DMS153 (cell line): ENCODE results near the gene CENPE.
A peak's percentile ranks its signal among the peaks of the same experiment; 100 is the strongest.
"Not testable (repeated sequence)": the region's sequence is repeated elsewhere in the genome, so short reads cannot be mapped to it uniquely, and the experiment has no call there.

Source experiments
- DNase-seq: peaks from one replicate; lab custom pipeline; 2025; lab: John Stamatoyannopoulos, UW

Gene CENPE, protein sequence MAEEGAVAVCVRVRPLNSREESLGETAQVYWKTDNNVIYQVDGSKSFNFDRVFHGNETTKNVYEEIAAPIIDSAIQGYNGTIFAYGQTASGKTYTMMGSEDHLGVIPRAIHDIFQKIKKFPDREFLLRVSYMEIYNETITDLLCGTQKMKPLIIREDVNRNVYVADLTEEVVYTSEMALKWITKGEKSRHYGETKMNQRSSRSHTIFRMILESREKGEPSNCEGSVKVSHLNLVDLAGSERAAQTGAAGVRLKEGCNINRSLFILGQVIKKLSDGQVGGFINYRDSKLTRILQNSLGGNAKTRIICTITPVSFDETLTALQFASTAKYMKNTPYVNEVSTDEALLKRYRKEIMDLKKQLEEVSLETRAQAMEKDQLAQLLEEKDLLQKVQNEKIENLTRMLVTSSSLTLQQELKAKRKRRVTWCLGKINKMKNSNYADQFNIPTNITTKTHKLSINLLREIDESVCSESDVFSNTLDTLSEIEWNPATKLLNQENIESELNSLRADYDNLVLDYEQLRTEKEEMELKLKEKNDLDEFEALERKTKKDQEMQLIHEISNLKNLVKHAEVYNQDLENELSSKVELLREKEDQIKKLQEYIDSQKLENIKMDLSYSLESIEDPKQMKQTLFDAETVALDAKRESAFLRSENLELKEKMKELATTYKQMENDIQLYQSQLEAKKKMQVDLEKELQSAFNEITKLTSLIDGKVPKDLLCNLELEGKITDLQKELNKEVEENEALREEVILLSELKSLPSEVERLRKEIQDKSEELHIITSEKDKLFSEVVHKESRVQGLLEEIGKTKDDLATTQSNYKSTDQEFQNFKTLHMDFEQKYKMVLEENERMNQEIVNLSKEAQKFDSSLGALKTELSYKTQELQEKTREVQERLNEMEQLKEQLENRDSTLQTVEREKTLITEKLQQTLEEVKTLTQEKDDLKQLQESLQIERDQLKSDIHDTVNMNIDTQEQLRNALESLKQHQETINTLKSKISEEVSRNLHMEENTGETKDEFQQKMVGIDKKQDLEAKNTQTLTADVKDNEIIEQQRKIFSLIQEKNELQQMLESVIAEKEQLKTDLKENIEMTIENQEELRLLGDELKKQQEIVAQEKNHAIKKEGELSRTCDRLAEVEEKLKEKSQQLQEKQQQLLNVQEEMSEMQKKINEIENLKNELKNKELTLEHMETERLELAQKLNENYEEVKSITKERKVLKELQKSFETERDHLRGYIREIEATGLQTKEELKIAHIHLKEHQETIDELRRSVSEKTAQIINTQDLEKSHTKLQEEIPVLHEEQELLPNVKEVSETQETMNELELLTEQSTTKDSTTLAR (N-terminal part only)

DNA sequence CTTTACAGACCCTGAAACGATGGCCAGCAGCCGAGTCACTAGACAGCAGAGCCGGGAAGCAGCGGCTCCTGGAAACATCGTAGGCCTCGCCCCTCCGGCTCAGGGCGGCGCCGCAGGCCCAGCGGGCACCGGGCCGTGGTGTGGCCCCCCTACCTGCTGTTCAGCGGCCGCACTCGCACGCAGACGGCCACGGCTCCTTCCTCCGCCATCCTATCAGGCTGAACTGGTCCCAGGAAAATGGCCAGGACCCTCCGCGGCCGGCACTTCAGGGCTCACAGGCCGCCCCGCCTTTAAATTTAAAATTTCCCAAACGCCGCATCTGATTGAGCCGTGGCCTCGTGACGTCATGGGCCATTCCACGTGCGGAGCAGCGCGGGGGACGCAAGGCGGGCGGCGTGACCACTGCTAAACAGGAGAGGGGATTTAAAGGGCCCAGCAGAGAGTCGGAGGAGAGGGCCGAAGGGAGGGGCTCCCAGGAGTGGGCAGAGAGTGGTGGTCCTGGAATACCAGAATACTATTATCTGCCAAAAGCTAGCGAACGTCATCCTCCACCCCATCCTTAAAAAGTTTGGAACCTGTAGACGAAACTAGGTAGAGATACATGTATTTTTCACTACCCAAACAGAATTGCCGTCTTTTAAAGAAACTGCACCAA, at the start of gene CENPE:
TSS of gene CENPE (minus strand) at position 233 of the 655 bp plus-strand sequence. CDS start at position 209, 24 bp downstream.
- DNase-seq = peak; percentile 52

DNA sequence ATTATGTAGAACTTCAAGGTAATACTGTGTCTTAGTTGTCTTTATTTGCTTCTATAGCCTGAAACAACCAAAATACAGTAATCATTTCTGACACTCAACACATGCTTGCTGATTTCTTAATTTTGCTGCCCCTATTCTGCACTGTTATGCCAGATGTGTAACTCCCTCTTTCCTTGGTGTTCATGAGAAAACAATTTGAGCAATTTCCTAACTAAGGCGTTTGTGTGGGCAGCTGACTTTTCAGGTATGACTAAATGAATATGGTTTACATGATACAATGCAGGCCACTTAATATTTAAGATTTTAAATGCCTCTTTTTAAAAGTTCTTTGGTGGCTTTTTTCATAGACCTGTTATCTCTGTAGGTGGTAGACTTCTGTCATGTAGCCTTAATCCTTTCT, 46.1 kb upstream of the CENPE start:
- DNase-seq = no peak

DNA sequence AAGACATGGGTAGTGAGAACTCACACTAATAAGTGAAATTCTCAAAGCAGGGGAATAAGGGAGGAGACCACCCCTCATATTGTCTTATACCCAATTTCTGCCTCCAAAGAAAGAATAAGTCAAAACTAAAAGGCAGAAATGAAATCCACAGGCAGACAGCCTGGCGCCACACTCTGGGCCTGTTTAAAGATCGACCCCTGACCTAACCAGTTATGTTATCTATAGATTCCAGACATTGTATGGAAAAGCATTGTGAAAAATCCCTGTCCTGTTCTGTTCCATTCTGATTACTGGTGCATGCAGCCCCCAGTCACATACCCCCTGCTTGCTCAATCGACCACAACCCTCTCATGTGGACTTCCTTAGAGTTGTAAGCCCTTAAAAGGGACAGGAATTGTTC, 32.8 kb upstream of the CENPE start:
- DNase-seq = not testable (repeated sequence)

DNA sequence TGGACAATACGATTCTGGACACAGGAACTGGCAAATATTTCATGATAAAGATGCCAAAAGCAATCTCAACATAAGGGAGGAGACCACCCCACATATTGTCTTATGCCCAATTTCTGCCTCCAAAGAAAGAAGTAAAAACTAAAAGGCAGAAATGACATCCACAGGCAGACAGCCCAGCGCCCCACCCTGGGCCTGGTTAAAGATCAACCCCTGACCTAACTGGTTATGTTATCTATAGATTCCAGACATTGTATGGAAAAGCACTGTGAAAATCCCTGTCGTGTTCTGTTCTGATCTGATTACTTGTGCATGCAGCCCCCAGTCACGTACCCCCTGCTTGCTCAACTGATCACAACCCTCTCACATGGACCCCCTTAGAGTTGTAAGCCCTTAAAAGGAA, 25.4 kb upstream of the CENPE start:
- not testable (repeated sequence) for DNase-seq

DNA sequence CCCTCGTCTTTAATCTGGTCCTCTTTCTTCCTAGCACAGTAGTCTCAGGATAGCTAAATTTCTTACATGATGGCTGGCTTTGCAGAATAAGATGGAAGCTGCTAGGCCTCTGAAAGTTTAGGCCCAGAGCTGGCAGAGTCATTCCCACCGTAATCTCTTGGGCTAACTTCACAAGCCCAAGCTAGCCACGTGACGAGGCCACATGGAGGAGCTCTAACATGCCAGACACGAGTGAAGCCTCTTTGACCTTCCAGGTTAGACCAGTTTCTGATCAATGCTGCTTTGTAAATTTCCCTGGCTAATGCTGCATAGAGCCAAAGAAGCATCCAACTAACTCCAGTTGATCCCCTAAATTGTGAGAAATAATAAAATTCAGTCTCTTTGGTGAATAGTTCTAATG, 9.5 kb upstream of the CENPE start:
- peak; percentile 5 for DNase-seq

DNA sequence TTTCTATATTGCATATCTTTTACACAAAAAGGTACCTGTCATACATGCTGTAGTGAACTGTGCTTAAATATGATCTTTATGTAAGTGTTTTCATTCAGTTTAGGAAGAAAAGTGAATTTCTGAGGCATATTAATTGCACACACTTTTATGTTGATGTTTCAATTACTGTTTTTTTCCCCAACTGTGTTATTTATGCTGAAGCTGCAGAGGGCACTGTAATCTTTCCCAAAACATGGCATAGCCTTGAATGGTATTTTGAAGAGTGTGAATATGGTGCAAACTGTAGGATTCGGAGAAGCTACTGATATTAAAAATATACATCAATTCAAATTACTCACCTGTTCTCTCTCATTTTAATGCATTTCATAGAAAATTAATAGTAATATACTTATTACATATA, 6.0 kb upstream of the CENPE start:
- peak; percentile 15 for DNase-seq

DNA sequence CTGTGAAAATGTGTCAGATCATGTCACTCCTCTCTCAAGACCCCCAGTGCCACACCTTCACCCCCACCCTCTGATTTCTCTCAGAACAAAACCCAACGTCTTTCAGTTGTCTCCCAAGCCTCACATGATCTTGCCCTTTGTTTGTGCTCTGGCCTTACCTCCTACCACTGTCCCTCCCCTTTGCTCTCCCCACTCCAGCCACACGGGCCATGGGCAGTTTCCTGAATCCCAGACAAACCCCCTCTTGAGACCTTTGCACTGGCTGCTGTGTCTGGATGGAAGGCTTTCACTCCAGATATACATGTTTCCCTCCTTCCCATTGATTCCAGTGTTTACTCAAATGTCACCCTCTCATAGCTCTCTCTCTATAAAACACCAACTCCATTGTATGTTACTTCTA, 3.6 kb upstream of the CENPE start:
- DNase-seq = no peak

DNA sequence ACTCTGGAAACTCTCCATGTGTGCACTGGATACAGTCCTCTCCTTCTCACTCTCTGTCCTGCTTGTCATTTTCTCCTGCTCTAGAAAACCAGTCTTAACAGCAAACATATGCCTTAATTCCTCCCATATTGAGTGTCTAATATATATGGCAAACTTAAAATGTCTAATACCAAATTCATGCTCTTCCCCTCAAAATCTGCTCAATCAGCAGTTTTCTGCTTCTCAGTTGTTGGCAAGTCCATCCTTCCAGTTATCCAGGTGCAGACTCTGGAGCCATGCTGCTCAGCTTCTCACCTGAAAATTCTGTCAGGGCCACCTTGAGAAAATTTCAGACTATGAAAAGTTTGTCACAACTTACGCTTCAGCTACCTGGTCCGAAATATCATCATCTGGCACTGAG, 3.1 kb upstream of the CENPE start:
- DNase-seq = no peak

DNA sequence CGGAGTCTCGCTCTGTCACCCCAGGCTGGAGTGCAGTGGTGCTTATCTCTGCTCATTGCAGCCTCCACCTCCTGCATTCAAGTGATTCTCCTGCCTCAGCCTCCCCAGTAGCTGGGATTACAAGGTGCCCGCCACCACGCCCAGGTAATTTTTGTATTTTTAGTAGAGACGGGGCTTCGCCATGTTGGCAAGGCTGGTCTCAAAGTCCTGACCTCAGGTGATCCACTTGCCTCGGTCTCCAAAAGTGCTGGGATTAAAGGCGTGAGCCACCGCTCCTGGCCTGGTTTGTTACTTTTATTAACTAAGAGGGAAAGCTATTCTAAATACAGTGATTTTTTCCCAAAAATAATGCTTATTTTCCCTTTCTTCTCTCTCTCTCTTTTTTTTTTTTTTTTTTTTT, 866 bp upstream of the CENPE start:
- no peak for DNase-seq

DNA sequence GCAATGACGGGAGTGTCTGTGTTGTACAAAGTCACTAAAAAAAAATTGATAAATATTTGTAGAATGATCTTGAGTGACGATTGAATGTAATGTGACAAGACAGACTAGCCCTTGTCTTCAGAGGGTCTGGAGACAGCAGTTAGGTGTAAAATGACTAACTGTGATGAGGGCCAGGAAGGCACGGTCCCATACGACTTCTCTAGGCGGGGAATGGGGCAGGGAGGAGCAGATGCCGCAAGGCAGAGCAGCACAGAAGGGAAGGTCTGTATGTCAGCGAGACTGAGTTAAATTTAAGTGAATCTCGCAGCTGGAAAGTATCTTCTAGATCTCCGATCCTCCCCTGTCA, 405 bp downstream of the CENPE start:
- no peak for DNase-seq

DNA sequence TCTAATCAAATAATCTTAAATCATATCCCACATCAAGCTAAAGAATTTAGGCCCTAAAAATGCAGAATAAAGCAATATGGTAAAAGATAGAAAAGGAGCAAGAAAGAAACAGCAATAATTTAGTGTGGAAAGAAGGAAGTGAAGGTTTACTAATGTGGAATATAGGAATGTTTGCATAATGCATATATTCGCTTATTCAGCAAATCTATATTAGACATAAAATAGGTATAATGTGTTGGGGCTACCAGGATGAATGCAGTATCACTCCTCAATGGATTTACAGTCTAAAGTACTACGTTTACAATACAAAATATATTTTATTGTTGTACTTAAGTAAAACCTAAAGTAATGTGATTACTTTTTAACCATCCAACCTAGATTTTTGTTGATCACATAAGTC, 4.7 kb downstream of the CENPE start:
- DNase-seq = no peak

DNA sequence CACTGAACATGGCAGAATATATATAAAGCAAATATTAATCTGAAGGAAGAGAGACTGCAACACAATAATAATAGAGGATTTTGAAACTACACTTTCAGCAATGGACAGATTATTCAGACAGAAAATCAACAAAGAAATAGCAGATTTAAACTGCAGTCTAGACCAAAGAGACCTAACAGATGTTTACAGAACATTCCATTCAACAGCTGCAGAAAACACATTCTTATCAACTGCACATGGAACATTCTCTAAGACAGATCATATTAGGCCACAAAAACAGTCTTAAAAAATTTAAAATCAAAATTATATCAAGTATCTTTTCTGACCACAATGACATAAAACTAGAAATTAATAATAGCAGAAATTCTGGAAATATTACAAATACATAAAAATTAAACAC, 27.1 kb downstream of the CENPE start:
- no peak for DNase-seq

DNA sequence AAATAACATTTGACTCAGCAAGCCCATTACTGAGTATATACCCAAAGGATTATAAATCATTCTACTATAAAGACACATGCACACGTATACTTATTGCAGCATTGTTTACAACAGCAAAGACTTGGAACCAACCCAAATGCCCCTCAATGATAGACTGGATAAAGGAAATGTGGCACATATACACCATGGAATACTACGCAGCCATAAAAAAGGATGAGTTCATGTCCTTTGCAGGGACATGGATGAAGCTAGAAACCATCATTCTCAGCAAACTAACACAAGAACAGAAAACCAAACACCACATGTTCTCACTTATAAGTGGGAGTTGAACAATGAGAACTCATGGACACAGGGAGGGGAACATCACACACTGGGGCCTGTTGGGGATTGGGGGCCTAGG, 28.4 kb downstream of the CENPE start:
- not testable (repeated sequence) for DNase-seq

DNA sequence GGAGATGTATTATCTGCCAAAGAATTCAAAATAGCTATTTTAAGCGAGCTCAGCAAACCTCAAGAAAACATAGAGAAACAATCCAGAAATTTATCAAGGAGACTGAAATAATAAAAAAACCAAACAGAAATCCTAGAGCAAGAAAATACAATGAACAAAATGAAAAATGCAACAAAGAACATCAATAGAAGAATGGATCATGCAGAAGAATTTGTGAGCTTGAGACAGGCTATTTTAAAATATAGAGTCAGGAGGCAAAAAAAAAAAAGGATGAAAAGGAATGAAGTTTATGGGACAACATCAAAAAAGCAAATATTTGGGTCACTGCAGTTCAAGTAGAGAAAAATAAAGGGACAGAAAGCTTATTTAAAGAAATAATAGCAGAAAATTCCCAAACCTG, 29.1 kb downstream of the CENPE start:
- no peak for DNase-seq

DNA sequence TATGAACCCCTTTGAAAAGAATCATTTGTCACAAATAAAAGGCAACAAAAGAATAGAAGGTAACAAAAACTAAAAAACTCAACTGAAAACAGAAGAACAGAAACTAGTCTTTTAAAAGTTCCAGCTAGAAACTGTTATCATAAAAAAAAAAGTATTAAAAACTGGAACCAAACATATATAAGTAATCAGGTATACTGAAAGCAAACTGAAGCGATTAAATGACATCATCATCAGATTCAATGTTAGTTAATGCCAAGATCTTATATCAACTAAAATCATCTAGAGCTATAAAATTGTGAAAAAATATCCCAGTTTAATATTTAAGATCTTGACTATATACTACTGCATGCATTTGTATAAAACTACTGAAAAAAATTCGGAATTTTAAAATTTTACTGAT, 36.0 kb downstream of the CENPE start:
- DNase-seq = no peak

DNA sequence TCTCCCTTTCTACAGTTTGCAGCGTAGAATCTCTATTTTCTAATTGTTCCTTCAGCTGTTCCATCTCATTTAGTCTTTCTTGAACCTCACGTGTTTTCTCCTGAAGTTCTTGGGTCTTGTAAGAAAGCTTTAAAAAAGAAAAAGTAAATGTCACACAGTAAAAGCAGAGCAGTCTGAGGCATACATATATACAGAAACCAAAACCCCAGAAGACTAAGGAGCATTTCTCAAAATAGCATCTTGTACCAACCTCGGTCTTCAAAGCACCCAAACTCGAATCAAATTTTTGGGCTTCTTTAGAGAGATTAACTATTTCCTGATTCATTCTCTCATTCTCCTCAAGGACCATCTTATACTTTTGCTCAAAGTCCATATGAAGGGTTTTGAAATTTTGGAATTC, 39.4 kb downstream of the CENPE start:
- no peak for DNase-seq

DNA sequence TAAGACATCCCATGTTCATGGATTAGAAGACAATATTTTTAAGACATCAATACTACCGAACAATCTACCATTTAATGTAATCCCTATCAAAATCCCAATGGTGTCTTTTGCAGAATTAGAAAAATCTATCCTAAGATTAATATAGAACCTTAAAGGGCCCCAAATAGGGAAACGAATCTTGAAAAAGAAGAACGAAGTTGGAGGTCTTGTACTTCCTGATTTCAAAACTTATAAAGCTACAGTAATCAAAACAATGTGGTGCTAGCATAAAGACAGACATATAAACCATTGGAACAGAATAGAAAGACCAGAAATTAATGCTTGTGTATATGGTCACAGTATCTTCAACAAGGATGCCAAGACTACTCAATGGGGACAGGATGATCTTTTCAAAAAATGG, 42.0 kb downstream of the CENPE start:
- DNase-seq = no peak

DNA sequence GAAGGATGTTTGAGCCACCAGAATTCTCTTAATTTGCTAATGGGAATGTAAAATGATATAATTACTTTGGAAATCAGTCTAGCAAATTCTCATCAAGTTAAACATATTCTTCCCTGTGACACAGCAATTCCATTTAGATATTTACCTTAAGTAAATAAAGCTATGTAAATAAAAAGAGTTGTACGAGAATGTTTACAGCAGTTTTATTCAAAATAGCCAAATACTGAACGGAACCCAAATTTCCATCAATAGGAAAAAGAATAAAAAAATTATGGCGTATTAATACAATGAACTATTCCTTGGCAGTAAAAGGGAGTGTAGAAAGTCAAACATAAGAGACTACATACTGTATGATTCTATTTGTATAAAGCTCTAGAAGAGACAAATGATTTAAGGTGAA, 45.8 kb downstream of the CENPE start:
- no peak for DNase-seq

DNA sequence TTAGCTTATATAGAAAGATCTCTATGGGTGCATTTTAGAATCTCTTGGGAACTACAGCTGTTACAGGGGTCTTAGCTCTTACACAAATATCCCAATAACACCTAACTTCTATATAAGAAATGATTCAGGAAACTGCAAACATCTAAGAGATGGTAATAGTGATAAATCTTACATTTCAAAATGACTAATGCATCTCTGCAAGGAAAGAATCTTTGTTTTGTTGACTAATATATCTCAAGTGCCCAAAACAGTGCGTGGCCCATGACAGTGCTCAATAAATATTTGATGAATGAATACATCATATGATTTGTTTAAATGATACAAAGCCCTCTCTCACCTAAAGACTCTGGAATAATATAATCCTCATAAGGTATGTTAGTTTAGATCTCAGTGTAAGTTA, 47.5 kb downstream of the CENPE start:
- no peak for DNase-seq

DNA sequence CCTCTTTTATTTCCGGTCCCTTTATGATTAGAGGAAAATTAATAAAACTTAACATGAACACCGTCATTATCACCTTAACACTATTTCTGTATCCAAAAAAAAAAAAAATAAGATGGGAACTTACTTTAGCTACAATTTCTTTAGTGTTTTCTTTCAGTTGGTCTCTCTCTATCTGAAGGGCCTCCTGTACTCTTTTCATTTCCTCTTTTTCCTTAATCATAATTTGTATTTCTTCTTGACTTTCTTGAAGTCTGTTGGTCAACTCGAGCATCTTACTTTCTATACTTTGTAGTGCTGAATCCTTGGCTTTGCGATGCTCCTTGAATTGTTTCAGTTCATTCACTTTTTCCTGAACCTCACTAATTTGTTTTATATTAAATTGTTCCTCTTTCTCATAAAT, 53.2 kb downstream of the CENPE start:
- DNase-seq = no peak

DNA sequence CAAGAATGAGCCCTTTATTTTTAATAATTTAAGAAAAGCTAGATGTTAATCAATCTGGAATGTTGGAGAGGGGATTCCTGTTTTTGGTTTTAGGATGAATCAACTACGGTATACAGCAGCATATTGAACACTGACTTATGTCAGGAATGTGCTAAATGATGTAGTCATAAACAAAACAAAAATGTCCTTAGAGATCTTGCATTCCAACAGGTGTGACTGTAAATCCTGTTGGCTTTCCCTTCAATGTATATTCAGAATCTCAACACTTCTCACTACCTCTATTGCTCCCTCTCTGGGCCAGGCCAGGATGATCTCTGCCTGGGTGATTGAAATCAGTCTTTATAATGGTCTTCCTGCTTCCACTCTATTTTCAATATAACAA, 60.7 kb downstream of the CENPE start:
- DNase-seq = no peak
